ENCODE data around the gene SLC6A13. TPM values are rescaled to one million over a fixed set of nuclear protein-coding genes. Genes with fewer than 3 reads are reported as not detected.

SLC6A13 gene
- total RNA-seq, 2 experiments from 2014 or later, result 0.09 TPM; not detected in 1

- ChIA-PET POLR2A (no interaction called here), CTCF (ENCODE audit: unreplicated experiment) (no interaction called here)
These were observed 5.8 kb upstream of the SLC6A13 start for GRCh38 chr12:268483-268840.

GRCh38 chr12:267581-268482, 5.2 kb upstream of the SLC6A13 start:
- no peaks in the 10 kb centered on the region for H3K36me3 ChIP-seq (ENCODE audit: insufficient read depth, low read length)
- no peaks in the 10 kb centered on the region for H3K9me2 ChIP-seq (ENCODE audit: insufficient read depth, low read length)
- no peak overlapping the region for H3K4me2 ChIP-seq (ENCODE audit: low read length)
- no peak for TF ChIP-seq EZH2phosphoT487 (IDR thresholded peaks at IDR 0.05; ENCODE audit: borderline replicate concordance, low read depth, low read length)
- TF ChIP-seq, protein P1, sequence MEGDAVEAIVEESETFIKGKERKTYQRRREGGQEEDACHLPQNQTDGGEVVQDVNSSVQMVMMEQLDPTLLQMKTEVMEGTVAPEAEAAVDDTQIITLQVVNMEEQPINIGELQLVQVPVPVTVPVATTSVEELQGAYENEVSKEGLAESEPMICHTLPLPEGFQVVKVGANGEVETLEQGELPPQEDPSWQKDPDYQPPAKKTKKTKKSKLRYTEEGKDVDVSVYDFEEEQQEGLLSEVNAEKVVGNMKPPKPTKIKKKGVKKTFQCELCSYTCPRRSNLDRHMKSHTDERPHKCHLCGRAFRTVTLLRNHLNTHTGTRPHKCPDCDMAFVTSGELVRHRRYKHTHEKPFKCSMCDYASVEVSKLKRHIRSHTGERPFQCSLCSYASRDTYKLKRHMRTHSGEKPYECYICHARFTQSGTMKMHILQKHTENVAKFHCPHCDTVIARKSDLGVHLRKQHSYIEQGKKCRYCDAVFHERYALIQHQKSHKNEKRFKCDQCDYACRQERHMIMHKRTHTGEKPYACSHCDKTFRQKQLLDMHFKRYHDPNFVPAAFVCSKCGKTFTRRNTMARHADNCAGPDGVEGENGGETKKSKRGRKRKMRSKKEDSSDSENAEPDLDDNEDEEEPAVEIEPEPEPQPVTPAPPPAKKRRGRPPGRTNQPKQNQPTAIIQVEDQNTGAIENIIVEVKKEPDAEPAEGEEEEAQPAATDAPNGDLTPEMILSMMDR (conservative IDR thresholded peaks at IDR 0.05; ENCODE audit: low read length), result no peak
- H3K9me3 ChIP-seq (ENCODE audit: low read length), result no peaks in the 10 kb centered on the region
- no TSS peak for BruUV-seq (replicated peaks)
- no peak overlapping the region for H2AFZ ChIP-seq (ENCODE audit: low read length)
- H3K4me1 ChIP-seq (ENCODE audit: insufficient read depth, low read length, poor library complexity, severe bottlenecking), result no peaks in the 10 kb centered on the region
- H4K20me1 ChIP-seq (ENCODE audit: insufficient read depth, low read length), result no peaks in the 10 kb centered on the region
- no peak overlapping the region for H3K4me3 ChIP-seq (ENCODE audit: low read depth, low read length, poor library complexity, severe bottlenecking)
- no peaks in the 10 kb centered on the region for H3K79me2 ChIP-seq (ENCODE audit: insufficient read depth, low read depth, low read length)
- ChIA-PET CTCF (ENCODE audit: unreplicated experiment) (no interaction called here), POLR2A (no interaction called here)
- DNase-seq (ENCODE audit: low spot score), result no peak
- H3K27ac ChIP-seq (ENCODE audit: low read depth, low read length, poor library complexity, severe bottlenecking), result no peak overlapping the region
- intact Hi-C loops (cut with micrococcal nuclease; ENCODE audit: unreplicated experiment), result no loop called here

More at GRCh38 chr12:268483-268840, 5.8 kb upstream of the SLC6A13 start:
- no peak for DNase-seq (ENCODE audit: low spot score)
- intact Hi-C loops (cut with micrococcal nuclease; ENCODE audit: unreplicated experiment), result no loop called here
- Histone ChIP-seq H3K4me3 (ENCODE audit: low read depth, low read length, poor library complexity, severe bottlenecking) (no peak overlapping the region), H3K79me2 (ENCODE audit: insufficient read depth, low read depth, low read length) (no peaks in the 10 kb centered on the region), H2AFZ (ENCODE audit: low read length) (no peak overlapping the region), H3K36me3 (ENCODE audit: insufficient read depth, low read length) (no peaks in the 10 kb centered on the region), H3K9me3 (ENCODE audit: low read length) (no peaks in the 10 kb centered on the region), H3K4me1 (ENCODE audit: insufficient read depth, low read length, poor library complexity, severe bottlenecking) (no peaks in the 10 kb centered on the region), H3K4me2 (ENCODE audit: low read length) (no peak overlapping the region), H3K27ac (ENCODE audit: low read depth, low read length, poor library complexity, severe bottlenecking) (no peak overlapping the region), H3K9me2 (ENCODE audit: insufficient read depth, low read length) (no peaks in the 10 kb centered on the region), H4K20me1 (ENCODE audit: insufficient read depth, low read length) (no peaks in the 10 kb centered on the region)
- no peak for TF ChIP-seq EZH2phosphoT487 (IDR thresholded peaks at IDR 0.05; ENCODE audit: borderline replicate concordance, low read depth, low read length)
- TF ChIP-seq, protein P1 (conservative IDR thresholded peaks at IDR 0.05; ENCODE audit: low read length), result no peak
- BruUV-seq (replicated peaks), result no TSS peak

DNA sequence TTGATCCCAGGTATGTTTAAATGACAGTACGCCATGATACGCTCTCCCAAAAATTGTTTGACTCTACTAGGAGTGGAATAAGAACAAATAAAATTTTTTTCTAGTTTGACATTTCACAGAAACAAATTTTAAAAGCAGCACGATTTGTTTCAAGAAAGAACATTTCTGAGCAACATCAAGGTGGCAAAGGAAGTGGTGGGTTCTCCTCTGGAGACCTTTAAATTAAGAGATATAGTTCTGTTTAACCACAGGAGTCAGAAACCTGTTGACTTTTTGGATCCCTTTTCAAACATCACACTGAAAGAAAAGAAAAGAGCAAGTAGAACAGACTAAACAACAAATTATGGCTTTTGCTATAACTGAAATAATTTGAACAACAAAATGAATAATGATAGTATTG, 2.5 kb upstream of the SLC6A13 start:
- H3K4me3 ChIP-seq (ENCODE audit: low read depth, low read length, poor library complexity, severe bottlenecking), result no peak overlapping the region
- no peaks in the 10 kb centered on the region for H4K20me1 ChIP-seq (ENCODE audit: insufficient read depth, low read length)
- H3K4me1 ChIP-seq (ENCODE audit: insufficient read depth, low read length, poor library complexity, severe bottlenecking), result no peaks in the 10 kb centered on the region
- no peak for TF ChIP-seq EZH2phosphoT487 (IDR thresholded peaks at IDR 0.05; ENCODE audit: borderline replicate concordance, low read depth, low read length)
- TF ChIP-seq, protein P1 (conservative IDR thresholded peaks at IDR 0.05; ENCODE audit: low read length), result no peak
- H3K27ac ChIP-seq (ENCODE audit: low read depth, low read length, poor library complexity, severe bottlenecking), result no peak overlapping the region
- H3K4me2 ChIP-seq (ENCODE audit: low read length), result no peak overlapping the region
- H2AFZ ChIP-seq (ENCODE audit: low read length), result no peak overlapping the region
- no peaks in the 10 kb centered on the region for H3K9me2 ChIP-seq (ENCODE audit: insufficient read depth, low read length)
- no TSS peak for BruUV-seq (replicated peaks)
- no peaks in the 10 kb centered on the region for H3K79me2 ChIP-seq (ENCODE audit: insufficient read depth, low read depth, low read length)
- DNase-seq (ENCODE audit: low spot score), result no peak
- intact Hi-C loops (cut with micrococcal nuclease; ENCODE audit: unreplicated experiment), result no loop called here
- POLR2A ChIA-PET, result no interaction called here
- H3K9me3 ChIP-seq (ENCODE audit: low read length), result no peaks in the 10 kb centered on the region
- no peaks in the 10 kb centered on the region for H3K36me3 ChIP-seq (ENCODE audit: insufficient read depth, low read length)
- CTCF ChIA-PET (ENCODE audit: unreplicated experiment), result no interaction called here

Measured in OCI-LY7 (cell line).